HG03196 (cell line): Measurements from ENCODE around the gene ST14.
"Not testable (repeated sequence)": the region's sequence is repeated elsewhere in the genome, so short reads cannot be mapped to it uniquely, and the experiment has no call there.

Experiments used
- ATAC-seq: cut with Tn5 transposase; IDR thresholded peaks from one replicate; pipeline ENCODE4 v1.9.1; 2021; ENCODE audit not compliant: unreplicated experiment

Gene ST14

GRCh38 chr11:130188047-130188446 is 28.5 kb downstream of the ST14 start:
- ATAC-seq: no peak

GRCh38 chr11:130188585-130189347 is 29.2 kb downstream of the ST14 start:
- no peak for ATAC-seq

GRCh38 chr11:130189492-130190210 is 30.1 kb downstream of the ST14 start:
- no peak for ATAC-seq

- ATAC-seq: no peak
These were observed 30.8 kb downstream of the ST14 start for GRCh38 chr11:130190371-130190881.

- no peak for ATAC-seq
These were observed 32.3 kb downstream of the ST14 start for GRCh38 chr11:130191896-130192295.

- ATAC-seq: no peak
These were observed 33.3 kb downstream of the ST14 start for GRCh38 chr11:130192845-130193267.

DNA sequence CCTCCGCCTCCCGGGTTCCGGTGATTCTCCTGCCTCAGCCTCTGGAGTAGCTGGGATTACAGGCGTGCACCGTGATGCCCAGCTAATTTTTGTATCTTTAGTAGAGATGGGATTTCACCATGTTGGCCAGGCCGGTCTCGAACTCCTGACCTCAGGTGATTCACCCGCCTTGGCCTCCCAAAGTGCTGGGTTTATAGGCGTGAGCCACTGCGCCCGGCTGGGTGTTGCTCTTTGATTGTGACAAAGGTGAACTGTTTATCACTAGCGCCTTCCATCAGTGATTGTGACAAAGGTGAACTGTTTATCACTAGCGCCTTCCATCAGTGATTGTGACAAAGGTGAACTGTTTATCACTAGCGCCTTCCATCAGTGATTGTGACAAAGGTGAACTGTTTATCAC is 34.0 kb downstream of the ST14 start:
- ATAC-seq: not testable (repeated sequence)

GRCh38 chr11:130194241-130195023 is 34.9 kb downstream of the ST14 start:
- no peak for ATAC-seq

- ATAC-seq: no peak
These were observed 37.9 kb downstream of the ST14 start for GRCh38 chr11:130197386-130198035.

DNA sequence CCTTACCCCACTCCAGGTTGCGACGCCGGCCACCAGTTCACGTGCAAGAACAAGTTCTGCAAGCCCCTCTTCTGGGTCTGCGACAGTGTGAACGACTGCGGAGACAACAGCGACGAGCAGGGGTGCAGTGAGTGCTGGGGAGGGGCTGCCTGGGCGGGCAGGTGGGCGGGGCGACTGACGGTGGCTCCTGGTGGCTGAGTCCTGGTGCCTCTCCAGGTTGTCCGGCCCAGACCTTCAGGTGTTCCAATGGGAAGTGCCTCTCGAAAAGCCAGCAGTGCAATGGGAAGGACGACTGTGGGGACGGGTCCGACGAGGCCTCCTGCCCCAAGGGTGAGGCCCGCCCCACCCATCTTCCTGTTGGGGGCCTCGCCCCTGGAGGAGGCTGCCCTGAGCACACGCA is 38.7 kb downstream of the ST14 start:
- no peak for ATAC-seq

DNA sequence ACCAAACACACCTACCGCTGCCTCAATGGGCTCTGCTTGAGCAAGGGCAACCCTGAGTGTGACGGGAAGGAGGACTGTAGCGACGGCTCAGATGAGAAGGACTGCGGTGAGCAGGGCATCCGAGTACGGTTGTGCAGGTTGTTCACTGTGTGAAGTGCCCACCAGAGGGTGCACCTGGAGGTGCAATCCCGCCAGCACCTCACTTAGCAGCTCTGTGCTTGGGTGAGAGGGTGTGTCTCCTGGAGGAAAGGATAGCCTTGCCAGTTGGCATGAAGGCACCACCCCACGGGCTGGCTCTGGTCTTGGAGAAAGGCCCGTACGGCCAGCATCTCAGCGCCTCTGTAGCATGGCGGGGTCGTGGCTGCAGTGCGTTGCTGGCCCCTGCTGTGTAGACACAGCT is 39.4 kb downstream of the ST14 start:
- ATAC-seq: no peak

DNA sequence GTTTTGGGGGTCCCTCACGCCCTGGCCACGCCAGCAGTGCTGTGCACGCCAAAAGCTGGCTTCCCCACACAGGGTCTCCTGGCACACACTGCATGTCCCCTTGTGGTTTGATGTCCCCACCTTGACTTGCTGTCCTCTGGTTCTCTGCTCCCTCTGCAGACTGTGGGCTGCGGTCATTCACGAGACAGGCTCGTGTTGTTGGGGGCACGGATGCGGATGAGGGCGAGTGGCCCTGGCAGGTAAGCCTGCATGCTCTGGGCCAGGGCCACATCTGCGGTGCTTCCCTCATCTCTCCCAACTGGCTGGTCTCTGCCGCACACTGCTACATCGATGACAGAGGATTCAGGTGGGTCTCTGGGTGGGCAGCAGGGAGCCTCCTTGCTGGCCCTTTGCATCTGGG is 40.2 kb downstream of the ST14 start:
- ATAC-seq: no peak

DNA sequence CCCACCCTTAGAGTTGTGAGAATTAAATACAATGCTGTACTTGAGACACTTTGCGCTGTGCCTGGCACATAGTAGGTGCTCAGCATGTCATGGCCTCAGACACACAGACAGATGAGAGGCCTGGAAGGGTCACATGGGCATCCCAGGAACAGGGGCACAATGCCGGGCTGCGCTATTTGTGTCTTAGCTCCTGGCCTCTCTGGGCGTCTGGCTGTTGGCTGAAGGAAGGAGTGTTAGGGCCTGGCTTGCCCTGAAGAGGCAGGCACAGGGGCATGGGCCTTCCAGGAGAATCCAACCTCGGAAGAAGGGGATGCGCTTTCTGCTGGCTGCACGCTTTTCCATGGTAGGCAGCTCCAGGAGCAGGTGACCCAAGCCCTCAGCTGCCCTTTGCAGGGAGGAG is 41.4 kb downstream of the ST14 start:
- ATAC-seq: no peak

- no peak for ATAC-seq
These were observed 42.6 kb downstream of the ST14 start for GRCh38 chr11:130202009-130202817.

DNA sequence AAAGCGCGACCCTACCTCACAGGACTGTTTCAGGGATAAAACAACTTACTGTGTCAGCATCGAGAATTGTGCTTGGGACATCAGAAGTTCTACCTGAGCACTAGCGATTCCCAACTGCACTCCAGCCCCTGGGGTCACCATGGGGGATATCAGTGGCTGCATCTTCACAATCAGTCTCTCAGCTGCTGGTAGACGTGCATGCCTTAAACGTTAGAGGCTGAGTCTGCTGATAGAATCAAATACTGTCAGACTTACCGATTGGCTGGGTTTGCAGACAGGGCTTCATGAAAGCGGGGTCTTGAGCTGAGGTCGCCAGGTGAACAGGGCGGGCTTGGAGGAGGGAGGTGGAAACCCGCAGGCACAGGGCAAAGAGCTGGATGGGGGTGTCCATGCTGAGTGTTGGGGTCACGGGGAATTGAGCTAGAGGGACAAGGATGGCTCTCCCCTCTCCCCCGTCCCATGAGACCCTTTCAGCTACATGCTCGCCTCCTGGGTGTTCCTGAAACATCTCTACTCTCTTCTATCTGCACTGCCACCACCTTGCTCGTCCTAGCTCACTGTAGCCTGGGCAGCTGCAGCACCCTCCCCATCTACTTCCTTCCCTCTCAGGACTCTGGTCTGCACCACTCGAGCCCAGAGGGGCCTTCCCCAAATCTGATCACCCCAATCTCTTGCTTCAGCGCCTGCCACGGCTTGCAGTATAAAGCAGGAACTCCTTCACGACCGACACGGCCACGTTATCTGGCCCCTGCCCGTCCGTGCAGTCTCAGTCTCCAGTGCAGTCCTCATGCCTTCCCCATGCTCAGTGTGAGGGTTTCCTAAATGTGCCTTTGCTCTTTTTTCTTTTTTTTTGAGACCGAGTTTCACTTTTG is 43.5 kb downstream of the ST14 start:
- no peak for ATAC-seq

DNA sequence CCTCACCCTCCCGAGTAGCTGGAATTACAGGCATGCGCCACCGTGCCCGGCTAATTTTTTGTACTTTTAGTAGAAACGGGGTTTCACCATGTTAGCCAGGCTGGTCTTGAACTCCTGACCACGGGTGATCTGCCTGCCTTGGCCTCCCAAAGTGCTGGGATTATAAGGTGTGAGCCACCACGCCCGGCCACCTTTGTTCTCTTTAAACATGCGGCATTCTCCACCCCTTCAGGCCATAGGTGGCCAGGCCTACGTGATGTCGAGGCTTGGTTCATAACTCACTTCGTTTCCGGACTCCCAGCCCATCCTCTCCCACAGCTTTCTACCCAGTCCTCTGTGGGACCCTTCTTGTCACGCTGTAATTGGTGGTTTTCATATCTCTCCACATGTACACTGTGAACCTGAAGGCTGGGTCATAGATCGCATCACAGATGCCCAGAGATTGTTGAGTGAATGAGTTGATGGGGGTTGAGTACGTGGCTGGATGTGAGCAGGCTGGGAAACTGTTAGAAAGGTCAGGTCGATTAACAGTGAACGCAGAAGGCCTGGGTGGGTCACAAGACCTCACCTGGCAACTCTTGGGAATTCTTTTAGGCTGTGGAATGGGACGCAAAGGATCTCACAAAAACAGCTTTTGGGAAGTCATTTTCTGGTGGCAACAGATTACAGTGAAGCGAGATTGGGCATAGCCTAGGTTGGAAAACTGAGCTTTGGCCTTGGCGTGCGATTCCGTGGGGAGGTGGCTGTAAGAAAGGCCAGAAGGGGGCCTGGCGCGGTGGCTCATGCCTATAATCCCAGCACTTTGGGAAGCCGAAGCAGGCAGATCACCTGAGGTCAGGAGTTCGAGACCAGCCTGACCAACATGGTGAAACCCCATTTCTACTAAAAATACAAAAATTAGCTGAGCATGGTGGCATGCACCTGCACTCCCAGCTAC is 44.5 kb downstream of the ST14 start:
- no peak for ATAC-seq

GRCh38 chr11:130204703-130205095 is 45.1 kb downstream of the ST14 start:
- ATAC-seq: no peak

- ATAC-seq: no peak
These were observed 46.6 kb downstream of the ST14 start for GRCh38 chr11:130206141-130206540.
